HFFc6 (cell line): ENCODE measurements around the gene EDDM3A. TPM values are rescaled to one million over a fixed set of nuclear protein-coding genes. Genes with fewer than 3 reads are reported as not detected.

Source experiments
- DNase-seq: peaks from one replicate; pipeline ENCODE4 v3.0.0-alpha.2; 2018
- H3K27ac Mint-ChIP-seq: 2 replicates; pipeline ENCODE4 v1.8.0; 2020; ENCODE audit warnings: mild to moderate bottlenecking, mixed read lengths
- H3K27me3 Mint-ChIP-seq: 2 replicates; pipeline ENCODE4 v1.8.0; 2021; ENCODE audit warnings: mild to moderate bottlenecking, moderate library complexity, mixed read lengths; ENCODE audit not compliant: insufficient read depth
- H3K36me3 Mint-ChIP-seq: 2 replicates; pipeline ENCODE4 v1.8.0; 2021; ENCODE audit warnings: low read depth, mixed read lengths
- H3K4me1 Mint-ChIP-seq: 2 replicates; pipeline ENCODE4 v1.8.0; 2020; ENCODE audit warnings: low read depth, mixed read lengths
- H3K4me3 Mint-ChIP-seq: 2 replicates; pipeline ENCODE4 v1.8.0; 2020; ENCODE audit warnings: mild to moderate bottlenecking, moderate library complexity, mixed read lengths
- H3K9me3 Mint-ChIP-seq: 2 replicates; pipeline ENCODE4 v1.8.0; 2020; ENCODE audit warnings: mild to moderate bottlenecking, mixed read lengths
- CTCF ChIP-seq: fragments of 200-600 bp; sonication (generic); IDR thresholded peaks from 2 replicates; pipeline ENCODE4 v1.5.0; 2021; ENCODE audit warnings: antibody characterized with exemption, mild to moderate bottlenecking
- total RNA-seq, 6 experiments: library from RNA; stranded (reverse); fragmentation: NEBNext Ultra II Directional; extraction: Animal tissue kit (Norgen Biotek cat#: 25700); gene quantifications; 2 replicates in 1 of 6; 3 replicates in 5 of 6; pipeline ENCODE4 v1.2.3, GENCODE V29; 2021

Gene EDDM3A
- total RNA-seq, 6 experiments from 2014 or later: not detected

GRCh38 chr14:20712904-20713303 is 32.8 kb upstream of the EDDM3A start:
- no peak overlapping the region for H3K27ac Mint-ChIP-seq
- DNase-seq: no peak
- H3K4me3 Mint-ChIP-seq: no peak overlapping the region
- no peaks in the 10 kb centered on the region for H3K4me1 Mint-ChIP-seq
- no peak for TF ChIP-seq CTCF
- no peaks in the 10 kb centered on the region for H3K36me3 Mint-ChIP-seq
- no peaks in the 10 kb centered on the region; the same call in 1 of the 2 replicates for H3K9me3 Mint-ChIP-seq
- H3K27me3 Mint-ChIP-seq: peaks cover 9% of the 10 kb centered on the region; the same call in 1 of the 2 replicates

DNA sequence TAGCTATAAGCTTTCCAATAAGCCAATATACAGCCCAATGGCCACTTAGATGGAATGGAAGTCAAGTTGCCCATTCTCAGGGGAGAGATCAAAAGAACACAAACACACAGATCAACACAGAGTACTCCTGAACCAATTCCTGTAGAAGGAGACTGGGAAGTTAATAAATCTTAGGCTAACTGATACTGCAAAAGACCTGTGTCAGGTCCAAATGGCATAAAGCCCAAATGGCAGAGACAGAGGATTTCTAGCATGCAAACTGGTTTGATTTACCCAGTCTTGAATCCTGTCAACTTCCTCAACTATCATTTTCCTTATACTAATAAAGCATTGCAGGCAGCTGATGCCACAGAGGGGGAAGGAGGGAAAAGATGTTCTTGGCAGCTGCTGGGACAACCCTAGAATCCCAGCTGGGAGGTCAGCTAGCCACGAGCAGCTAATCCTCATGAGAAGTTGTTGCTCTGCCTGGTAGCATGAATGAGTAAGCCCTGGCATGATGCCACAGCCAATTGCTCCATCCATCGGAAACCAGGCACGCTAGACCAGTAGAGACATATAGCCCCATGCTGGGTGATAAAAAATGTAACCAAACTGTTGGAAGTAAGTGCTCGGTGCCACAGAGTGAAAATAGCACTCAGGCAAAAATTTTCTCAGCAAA is 31.0 kb upstream of the EDDM3A start:
- no peak for DNase-seq
- Mint-ChIP-seq H3K4me1 (no peaks in the 10 kb centered on the region), H3K9me3 (no peaks in the 10 kb centered on the region; the same call in 1 of the 2 replicates), H3K27ac (no peak overlapping the region), H3K4me3 (no peak overlapping the region), H3K36me3 (no peaks in the 10 kb centered on the region), H3K27me3 (peaks cover 10% of the 10 kb centered on the region; the same call in 1 of the 2 replicates)
- no peak for TF ChIP-seq CTCF

DNA sequence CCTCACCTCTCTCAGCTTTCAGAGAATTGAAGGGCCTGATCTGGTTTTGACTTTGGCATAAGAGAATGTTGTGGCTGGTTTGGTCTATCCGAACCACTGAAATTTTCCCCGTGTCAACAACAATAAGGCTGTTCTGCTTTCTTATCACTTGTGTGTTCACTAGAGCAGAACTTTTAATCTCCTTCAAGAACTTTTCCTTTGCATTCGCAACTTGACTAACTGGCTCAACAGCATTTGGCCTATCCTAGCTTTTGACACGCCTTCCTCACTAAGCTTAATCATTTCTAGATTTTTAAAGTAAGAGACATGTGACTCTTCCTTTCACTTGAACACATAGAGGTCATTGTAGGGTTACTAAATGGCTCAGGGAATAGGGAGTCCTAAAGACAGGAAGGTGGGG is 25.9 kb upstream of the EDDM3A start:
- no peak overlapping the region for H3K27ac Mint-ChIP-seq
- H3K9me3 Mint-ChIP-seq: no peaks in the 10 kb centered on the region; the same call in 1 of the 2 replicates
- no peak for DNase-seq

GRCh38 chr14:20720741-20721140 is 24.9 kb upstream of the EDDM3A start:
- Mint-ChIP-seq H3K4me3 (no peak overlapping the region), H3K27ac (no peak overlapping the region), H3K36me3 (no peaks in the 10 kb centered on the region), H3K4me1 (no peaks in the 10 kb centered on the region), H3K27me3 (peaks cover 25% of the 10 kb centered on the region), H3K9me3 (no peaks in the 10 kb centered on the region)
- TF ChIP-seq CTCF: no peak
- no peak for DNase-seq

More for the DNA sequence above, 25.9 kb upstream of the EDDM3A start:
- Mint-ChIP-seq H3K36me3 (no peaks in the 10 kb centered on the region), H3K4me1 (no peaks in the 10 kb centered on the region), H3K4me3 (no peak overlapping the region), H3K27me3 (peaks cover 27% of the 10 kb centered on the region)
- no peak for TF ChIP-seq CTCF

GRCh38 chr14:20722016-20722415 is 23.7 kb upstream of the EDDM3A start:
- Mint-ChIP-seq H3K4me3 (no peak overlapping the region), H3K4me1 (no peaks in the 10 kb centered on the region), H3K36me3 (no peaks in the 10 kb centered on the region), H3K27ac (no peak overlapping the region), H3K27me3 (peaks cover 25% of the 10 kb centered on the region), H3K9me3 (no peaks in the 10 kb centered on the region)
- TF ChIP-seq CTCF: no peak
- DNase-seq: no peak
